Natural killer cell (primary cell): ENCODE data around the gene RHOBTB3. TPM values are rescaled to one million over a fixed set of nuclear protein-coding genes. Genes with fewer than 3 reads are reported as not detected.
A peak's percentile ranks its signal among the peaks of the same experiment; 100 is the strongest.

Experiments used
- ATAC-seq, 3 donors: fragments of 150-1000 bp in 2 of 3; fragments of 200-7000 bp in 1 of 3; cut with Tn5 transposase; 1 replicate in 1 of 3; 2 replicates in 2 of 3; pipeline ENCODE4 v1.10.0; 2021; ENCODE audit warnings: mild to moderate bottlenecking in 2 of 3, moderate library complexity in 2 of 3
- DNase-seq, 2 donors: peaks; one replicate each; pipeline versions ENCODE4 v3.0.0 to v3.0.0-alpha.2; 2013 to 2021; ENCODE audit warnings: mixed read lengths in 1 of 2
- H3K27ac ChIP-seq: one replicate; pipeline ENCODE4 v1.5.1; 2013; ENCODE audit warnings: mild to moderate bottlenecking, low read length
- H3K27me3 ChIP-seq: one replicate; pipeline ENCODE4 v1.6.1; 2013; ENCODE audit warnings: low read length; ENCODE audit not compliant: control insufficient read depth, insufficient read depth
- H3K36me3 ChIP-seq: one replicate; pipeline ENCODE4 v1.6.1; 2013; ENCODE audit warnings: low read length; ENCODE audit not compliant: control insufficient read depth, insufficient read depth
- H3K4me1 ChIP-seq: one replicate; pipeline ENCODE4 v1.6.1; 2013; ENCODE audit warnings: low read length; ENCODE audit not compliant: control insufficient read depth, insufficient read depth
- H3K4me3 ChIP-seq: one replicate; pipeline ENCODE4 v1.5.1; 2013; ENCODE audit warnings: low read length
- H3K9me3 ChIP-seq: one replicate; pipeline ENCODE4 v1.6.1; 2013; ENCODE audit warnings: low read length; ENCODE audit not compliant: control insufficient read depth, insufficient read depth
- H3K27ac Mint-ChIP-seq, 2 donors: one replicate each; pipeline ENCODE4 v1.8.0; 2022; ENCODE audit warnings: mild to moderate bottlenecking in 2 of 2, mixed read lengths in 2 of 2, moderate library complexity in 1 of 2
- H3K27me3 Mint-ChIP-seq, 2 donors: one replicate each; pipeline ENCODE4 v1.8.0; 2022; ENCODE audit warnings: low read depth in 2 of 2, mixed read lengths in 2 of 2
- H3K36me3 Mint-ChIP-seq: one replicate; pipeline ENCODE4 v1.8.0; 2022; ENCODE audit warnings: mixed read lengths
- H3K4me1 Mint-ChIP-seq, 2 donors: one replicate each; pipeline ENCODE4 v1.8.0; 2022; ENCODE audit warnings: mixed read lengths in 2 of 2
- H3K4me3 Mint-ChIP-seq: one replicate; pipeline ENCODE4 v1.8.0; 2022; ENCODE audit warnings: mild to moderate bottlenecking, moderate library complexity, mixed read lengths
- H3K9me3 Mint-ChIP-seq, 2 donors: one replicate each; pipeline ENCODE4 v1.8.0; 2022; ENCODE audit warnings: mixed read lengths in 2 of 2
- WGBS: methylation state at CpG from one replicate; pipeline ENCODE4 v1.1.7; 2013; ENCODE audit warnings: missing lambda C conversion rate; ENCODE audit not compliant: insufficient coverage; 5-methylcytosine and 5-hydroxymethylcytosine counted together
- intact Hi-C: fragments of 100-400 bp; cut with micrococcal nuclease; formaldehyde crosslinking; loops from one replicate; pipeline ENCODE4 v1.14.2; 2022
- total RNA-seq, 4 donors: library from RNA; stranded (reverse); fragments of 120-200 nt in 1 of 4; gene quantifications; one replicate each; pipeline versions ENCODE4 v1.2.3 to v1.2.4, GENCODE V29; 2013 to 2022
- TF ChIP-seq, protein P1 (sequence below): fragments of 200-600 bp; IDR thresholded peaks from one replicate; pipeline ENCODE4 v1.8.0; 2022; ENCODE audit warnings: antibody characterized with exemption

Gene RHOBTB3
- total RNA-seq, 3 donors from 2014 or later (not counting 1 experiment from before 2014, with no cell fraction given): 46.5 to 55.1 (median 46.5) TPM

DNA sequence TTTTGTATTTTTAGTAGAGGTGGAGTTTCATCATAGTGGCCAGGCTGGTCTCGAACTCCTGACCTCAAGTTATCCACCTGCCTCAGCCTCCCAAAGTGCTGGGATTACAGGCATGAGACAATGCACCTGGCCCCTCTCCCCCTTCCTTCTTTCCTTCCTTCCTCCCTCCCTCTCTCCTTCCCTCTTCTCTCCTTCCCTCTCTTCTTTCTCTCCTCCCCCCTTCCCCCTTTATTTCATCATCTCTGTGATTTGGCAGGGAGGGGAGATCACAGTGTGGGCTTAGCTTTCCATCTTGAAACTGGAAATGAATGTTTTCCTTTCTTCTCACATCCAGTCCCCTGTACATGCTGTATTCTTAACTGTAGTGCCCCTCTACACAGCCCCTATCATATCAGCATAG lies 12.7 kb downstream of the RHOBTB3 start:
- 100% methylated on average over 1 of the region's 1 CpG for WGBS
- Mint-ChIP-seq H3K4me3 (no peak overlapping the region), H3K9me3 (no peaks in the 10 kb centered on the region), H3K36me3 (peaks cover 12% of the 10 kb centered on the region), H3K4me1 (peaks cover 14 to 25% of the 10 kb centered on the region in 2 donors), H3K27me3 (no peaks in the 10 kb centered on the region), H3K27ac (peak overlapping the region in 1 of 2 donors; percentile 66)
- Histone ChIP-seq H3K9me3 (no peaks in the 10 kb centered on the region), H3K4me1 (no peaks in the 10 kb centered on the region), H3K36me3 (peaks cover 4% of the 10 kb centered on the region), H3K27ac (no peak overlapping the region), H3K27me3 (no peaks in the 10 kb centered on the region), H3K4me3 (no peak overlapping the region)
- intact Hi-C loops: no loop called here
- TF ChIP-seq, protein P1, sequence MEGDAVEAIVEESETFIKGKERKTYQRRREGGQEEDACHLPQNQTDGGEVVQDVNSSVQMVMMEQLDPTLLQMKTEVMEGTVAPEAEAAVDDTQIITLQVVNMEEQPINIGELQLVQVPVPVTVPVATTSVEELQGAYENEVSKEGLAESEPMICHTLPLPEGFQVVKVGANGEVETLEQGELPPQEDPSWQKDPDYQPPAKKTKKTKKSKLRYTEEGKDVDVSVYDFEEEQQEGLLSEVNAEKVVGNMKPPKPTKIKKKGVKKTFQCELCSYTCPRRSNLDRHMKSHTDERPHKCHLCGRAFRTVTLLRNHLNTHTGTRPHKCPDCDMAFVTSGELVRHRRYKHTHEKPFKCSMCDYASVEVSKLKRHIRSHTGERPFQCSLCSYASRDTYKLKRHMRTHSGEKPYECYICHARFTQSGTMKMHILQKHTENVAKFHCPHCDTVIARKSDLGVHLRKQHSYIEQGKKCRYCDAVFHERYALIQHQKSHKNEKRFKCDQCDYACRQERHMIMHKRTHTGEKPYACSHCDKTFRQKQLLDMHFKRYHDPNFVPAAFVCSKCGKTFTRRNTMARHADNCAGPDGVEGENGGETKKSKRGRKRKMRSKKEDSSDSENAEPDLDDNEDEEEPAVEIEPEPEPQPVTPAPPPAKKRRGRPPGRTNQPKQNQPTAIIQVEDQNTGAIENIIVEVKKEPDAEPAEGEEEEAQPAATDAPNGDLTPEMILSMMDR: no peak
- ATAC-seq (no peak), DNase-seq (no peak)

DNA sequence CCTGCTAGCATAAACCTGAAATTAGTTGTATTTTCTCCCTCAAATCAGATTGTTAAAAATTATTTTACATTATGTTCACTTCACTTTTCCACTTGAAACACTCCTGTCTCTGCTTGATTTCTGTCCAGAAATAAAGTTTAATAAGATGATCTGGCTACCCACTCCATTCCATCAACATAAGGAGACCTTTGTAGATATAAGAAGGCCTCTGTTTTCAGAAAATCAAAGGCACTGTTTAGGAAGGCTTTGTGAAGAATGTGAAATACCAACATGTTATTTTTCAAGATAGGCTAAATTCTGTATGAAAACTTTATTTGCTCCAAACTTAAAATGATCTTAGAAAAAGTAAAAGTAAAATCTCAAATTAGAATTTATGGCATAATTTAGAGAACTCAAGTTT lies 15.1 kb downstream of the RHOBTB3 start:
- DNase-seq (no peak), ATAC-seq (no peak)
- Histone ChIP-seq H3K36me3 (peaks cover 11% of the 10 kb centered on the region), H3K4me3 (no peak overlapping the region), H3K9me3 (no peaks in the 10 kb centered on the region), H3K27ac (no peak overlapping the region), H3K27me3 (no peaks in the 10 kb centered on the region), H3K4me1 (no peaks in the 10 kb centered on the region)
- TF ChIP-seq, protein P1: no peak
- Mint-ChIP-seq H3K36me3 (no peaks in the 10 kb centered on the region), H3K27me3 (no peaks in the 10 kb centered on the region), H3K4me3 (no peak overlapping the region), H3K9me3 (no peaks in the 10 kb centered on the region), H3K4me1 (peaks cover 13 to 14% of the 10 kb centered on the region in 2 donors), H3K27ac (no peak overlapping the region)
- intact Hi-C loops: no loop called here

DNA sequence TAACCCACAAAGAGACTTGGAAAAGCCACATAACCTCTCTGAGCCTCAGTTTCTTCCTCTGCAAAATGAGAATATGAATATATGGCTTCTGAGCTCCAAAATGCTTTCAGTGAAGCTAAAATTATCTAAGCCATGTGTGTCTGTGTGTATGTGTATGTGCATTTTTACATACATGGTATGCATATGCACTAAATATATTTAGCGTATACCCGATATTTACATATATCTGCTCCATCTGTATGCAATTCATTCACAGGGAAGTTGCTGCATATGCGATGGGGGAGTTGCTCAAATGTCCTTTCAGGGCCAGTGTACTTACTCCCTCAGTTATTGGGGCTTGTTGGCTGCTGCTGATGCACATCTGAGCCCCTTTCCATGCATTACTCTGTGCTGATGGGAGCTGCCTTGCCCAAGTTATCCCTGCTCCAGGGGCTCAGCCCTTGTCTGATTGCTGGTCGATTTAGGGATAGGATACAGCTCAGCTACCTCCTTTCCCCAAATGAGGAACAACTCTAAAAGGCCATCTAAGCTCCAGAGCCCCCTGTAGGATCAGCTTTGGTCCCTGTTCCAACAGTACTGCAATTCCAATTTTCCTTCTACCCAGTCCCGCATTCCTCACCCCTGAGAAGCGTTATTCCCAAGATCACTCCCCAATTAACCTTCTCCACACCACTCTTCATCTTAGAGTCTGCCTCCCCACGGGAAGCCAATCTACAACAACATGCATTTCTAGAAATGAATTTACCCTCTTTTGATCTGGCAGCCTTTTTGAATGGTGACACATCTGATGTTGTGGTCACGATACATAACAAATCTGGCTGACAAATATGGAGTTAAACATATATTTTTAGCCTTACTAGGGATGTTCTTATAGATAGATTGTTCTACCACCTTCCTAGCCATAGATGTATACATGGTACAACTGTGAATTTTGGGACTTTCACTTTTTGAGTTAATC lies 15.9 kb downstream of the RHOBTB3 start:
- H3K4me3 Mint-ChIP-seq: no peak overlapping the region
- no peaks in the 10 kb centered on the region for H3K27me3 ChIP-seq
- intact Hi-C loops: no loop called here
- no peak for ATAC-seq
- H3K4me1 ChIP-seq: no peaks in the 10 kb centered on the region
- no peaks in the 10 kb centered on the region for H3K36me3 Mint-ChIP-seq
- no peaks in the 10 kb centered on the region for H3K9me3 Mint-ChIP-seq
- 89% methylated on average over 7 of the region's 8 CpGs for WGBS
- TF ChIP-seq, protein P1: no peak
- no peak overlapping the region for H3K4me3 ChIP-seq
- no peak overlapping the region for H3K27ac ChIP-seq
- no peaks in the 10 kb centered on the region for H3K27me3 Mint-ChIP-seq
- no peak for DNase-seq
- H3K36me3 ChIP-seq: peaks cover 11% of the 10 kb centered on the region
- peaks cover 13 to 17% of the 10 kb centered on the region in 2 donors for H3K4me1 Mint-ChIP-seq
- H3K27ac Mint-ChIP-seq: no peak overlapping the region
- H3K9me3 ChIP-seq: no peaks in the 10 kb centered on the region
